ENCODE data around the gene TRIM41.

GRCh38 chr5:181193656-181194055 is 29.4 kb upstream of the TRIM41 start:
- TF ChIP-seq EZH2 (IDR thresholded peaks at IDR 0.05; ENCODE audit: borderline replicate concordance, insufficient read depth, low read length, poor library complexity, severe bottlenecking) = no peak
- TF ChIP-seq RAD21 (conservative IDR thresholded peaks at IDR 0.05) = no peak
- no peak for TF ChIP-seq POLR2AphosphoS5 (IDR thresholded peaks at IDR 0.05)
- no peak for TF ChIP-seq CTCF (IDR thresholded peaks at IDR 0.05; ENCODE audit: poor library complexity, severe bottlenecking)
- TF ChIP-seq TAF1 (IDR thresholded peaks at IDR 0.05; ENCODE audit: low read depth) = no peak
- no peak for TF ChIP-seq EP300 (conservative IDR thresholded peaks at IDR 0.05; ENCODE audit: poor library complexity, severe bottlenecking)

Data from neural cell (in vitro differentiated cells).